Mesothelial cell of epicardium (in vitro differentiated cells): ENCODE measurements around the gene ZNF808. TPM values are rescaled to one million over a fixed set of nuclear protein-coding genes. Genes with fewer than 3 reads are reported as not detected.
"Not testable (repeated sequence)": the region's sequence is repeated elsewhere in the genome, so short reads cannot be mapped to it uniquely, and the experiment has no call there.

Experiments
- DNase-seq, 2 experiments: peaks; one replicate each; pipeline ENCODE4 v3.0.0; 2021; ENCODE audit warnings: low spot score in 2 of 2; ENCODE audit not compliant: unreplicated experiment in 2 of 2
- H3K27ac Mint-ChIP-seq: 2 replicates; pipeline ENCODE4 v1.8.0; 2021; ENCODE audit warnings: mixed read lengths
- H3K27me3 Mint-ChIP-seq: 2 replicates; pipeline ENCODE4 v1.8.0; 2021; ENCODE audit warnings: low read depth, mixed read lengths
- H3K36me3 Mint-ChIP-seq: 2 replicates; pipeline ENCODE4 v1.8.0; 2021; ENCODE audit warnings: mixed read lengths
- H3K4me1 Mint-ChIP-seq: 2 replicates; pipeline ENCODE4 v1.8.0; 2021; ENCODE audit warnings: mixed read lengths
- H3K4me3 Mint-ChIP-seq: 2 replicates; pipeline ENCODE4 v1.8.0; 2021; ENCODE audit warnings: mild to moderate bottlenecking, moderate library complexity, mixed read lengths
- H3K9me3 Mint-ChIP-seq: 2 replicates; pipeline ENCODE4 v1.8.0; 2021; ENCODE audit warnings: mixed read lengths
- total RNA-seq: library from RNA; stranded (reverse); gene quantifications from 3 replicates; pipeline ENCODE4 v1.2.1, GENCODE V29; 2021
- TF ChIP-seq, protein P1 (sequence below): fragments of 200-600 bp; sonication (generic); IDR thresholded peaks from one replicate; pipeline ENCODE4 v1.5.0; 2021; ENCODE audit warnings: antibody characterized with exemption; ENCODE audit not compliant: unreplicated experiment

ZNF808 gene
- total RNA-seq, 1 donor from 2014 or later = 37.5 TPM

DNA sequence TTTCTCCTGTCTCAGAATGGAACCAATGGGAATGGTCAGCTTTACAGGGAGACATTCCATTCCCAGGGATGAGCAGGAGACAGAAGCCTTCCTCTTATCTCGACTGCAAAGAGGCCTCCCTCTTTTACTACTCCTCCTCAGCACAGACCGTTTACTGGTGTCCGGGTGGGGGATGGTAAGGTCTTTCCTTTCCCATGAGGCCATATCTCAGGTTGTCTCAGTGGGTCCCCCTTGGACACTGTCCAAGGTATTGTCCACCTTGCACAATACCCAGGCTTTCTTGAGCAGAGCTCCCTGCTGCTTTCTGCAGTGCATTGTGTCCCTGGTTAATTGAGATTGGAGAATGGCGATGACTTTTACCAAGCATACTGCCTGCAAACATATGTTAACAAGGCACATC lies 7.5 kb upstream of the ZNF808 start:
- Mint-ChIP-seq H3K27me3 (no peaks in the 10 kb centered on the region), H3K4me1 (peaks cover 42% of the 10 kb centered on the region), H3K27ac (peak overlapping the region; percentile 88), H3K36me3 (no peaks in the 10 kb centered on the region), H3K9me3 (no peaks in the 10 kb centered on the region), H3K4me3 (no peak overlapping the region)
- no peak for DNase-seq
- TF ChIP-seq, protein P1, sequence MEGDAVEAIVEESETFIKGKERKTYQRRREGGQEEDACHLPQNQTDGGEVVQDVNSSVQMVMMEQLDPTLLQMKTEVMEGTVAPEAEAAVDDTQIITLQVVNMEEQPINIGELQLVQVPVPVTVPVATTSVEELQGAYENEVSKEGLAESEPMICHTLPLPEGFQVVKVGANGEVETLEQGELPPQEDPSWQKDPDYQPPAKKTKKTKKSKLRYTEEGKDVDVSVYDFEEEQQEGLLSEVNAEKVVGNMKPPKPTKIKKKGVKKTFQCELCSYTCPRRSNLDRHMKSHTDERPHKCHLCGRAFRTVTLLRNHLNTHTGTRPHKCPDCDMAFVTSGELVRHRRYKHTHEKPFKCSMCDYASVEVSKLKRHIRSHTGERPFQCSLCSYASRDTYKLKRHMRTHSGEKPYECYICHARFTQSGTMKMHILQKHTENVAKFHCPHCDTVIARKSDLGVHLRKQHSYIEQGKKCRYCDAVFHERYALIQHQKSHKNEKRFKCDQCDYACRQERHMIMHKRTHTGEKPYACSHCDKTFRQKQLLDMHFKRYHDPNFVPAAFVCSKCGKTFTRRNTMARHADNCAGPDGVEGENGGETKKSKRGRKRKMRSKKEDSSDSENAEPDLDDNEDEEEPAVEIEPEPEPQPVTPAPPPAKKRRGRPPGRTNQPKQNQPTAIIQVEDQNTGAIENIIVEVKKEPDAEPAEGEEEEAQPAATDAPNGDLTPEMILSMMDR = no peak

DNA sequence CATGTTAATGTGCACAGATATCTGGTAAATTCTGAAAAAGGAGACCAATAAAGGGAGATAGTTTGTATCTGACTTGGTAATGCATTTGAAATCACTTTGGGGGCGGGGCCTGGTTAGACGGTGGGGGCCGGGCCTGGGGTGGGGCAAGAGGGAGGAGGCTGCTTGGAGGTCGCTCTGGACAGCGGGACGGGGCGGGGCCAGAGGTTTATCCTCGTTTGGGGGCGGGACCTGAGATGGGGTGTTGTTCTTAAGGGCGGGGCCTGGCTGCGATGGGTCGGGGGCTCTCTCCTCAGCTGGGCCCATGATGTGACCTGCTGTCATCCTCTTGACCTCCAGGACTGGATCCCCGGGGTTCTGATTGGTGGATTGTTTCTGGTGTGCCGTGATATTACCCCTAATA lies 4.9 kb upstream of the ZNF808 start:
- no peak overlapping the region for H3K4me3 Mint-ChIP-seq
- no peaks in the 10 kb centered on the region for H3K36me3 Mint-ChIP-seq
- no peaks in the 10 kb centered on the region for H3K9me3 Mint-ChIP-seq
- no peak overlapping the region for H3K27ac Mint-ChIP-seq
- peaks cover 48% of the 10 kb centered on the region for H3K4me1 Mint-ChIP-seq
- no peaks in the 10 kb centered on the region for H3K27me3 Mint-ChIP-seq
- no peak for DNase-seq
- TF ChIP-seq, protein P1 = no peak

DNA sequence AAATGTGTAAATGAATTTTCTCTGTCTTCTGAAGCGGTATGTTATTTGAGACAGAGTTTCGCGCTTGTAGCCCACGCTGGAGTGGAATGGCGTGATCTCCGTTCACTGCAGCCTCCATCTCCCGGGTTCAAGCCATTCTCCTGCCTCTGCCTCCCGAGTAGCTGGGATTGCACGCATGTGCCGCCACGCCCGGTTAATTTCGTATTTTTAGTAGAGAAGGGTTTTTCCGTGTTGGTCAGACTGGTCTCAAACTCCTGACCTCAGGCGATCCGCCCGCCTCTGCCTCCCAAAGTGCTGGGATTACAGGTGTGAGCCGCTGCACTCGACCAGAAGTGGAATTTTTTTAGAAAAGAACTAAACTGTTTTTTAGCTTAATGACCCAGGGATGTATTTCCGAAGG lies 3.4 kb upstream of the ZNF808 start:
- Mint-ChIP-seq H3K27me3 (no peaks in the 10 kb centered on the region), H3K27ac (peak overlapping the region; percentile 56), H3K4me1 (peaks cover 49% of the 10 kb centered on the region), H3K36me3 (no peaks in the 10 kb centered on the region), H3K9me3 (no peaks in the 10 kb centered on the region), H3K4me3 (no peak overlapping the region)
- DNase-seq = no peak
- TF ChIP-seq, protein P1 = no peak

DNA sequence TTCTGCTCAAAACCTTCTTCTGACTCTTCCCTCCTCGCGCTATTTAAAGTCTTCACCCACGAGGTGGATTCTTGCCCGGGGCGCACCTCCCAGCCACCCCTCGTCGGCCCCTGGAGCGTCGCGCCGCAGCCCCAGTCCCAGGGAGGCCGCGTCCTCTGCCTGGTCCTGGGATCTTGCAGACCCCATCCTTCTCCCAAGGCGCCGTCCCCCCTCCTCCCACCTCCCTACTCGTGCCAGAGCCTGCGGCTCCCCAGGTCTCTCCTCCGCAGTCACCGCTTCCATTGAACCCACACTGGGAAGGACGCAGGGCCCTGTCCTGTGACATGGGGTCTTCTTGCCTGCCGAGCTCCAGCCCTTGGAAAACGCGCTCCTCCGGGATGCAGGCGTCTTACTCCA lies 486 bp downstream of the ZNF808 start:
- Mint-ChIP-seq H3K27me3 (no peaks in the 10 kb centered on the region), H3K4me1 (peaks cover 23% of the 10 kb centered on the region), H3K9me3 (no peaks in the 10 kb centered on the region), H3K27ac (peak overlapping the region; percentile 99), H3K36me3 (no peaks in the 10 kb centered on the region), H3K4me3 (peak overlapping the region; percentile 98)
- no peak for DNase-seq
- TF ChIP-seq, protein P1 = no peak

DNA sequence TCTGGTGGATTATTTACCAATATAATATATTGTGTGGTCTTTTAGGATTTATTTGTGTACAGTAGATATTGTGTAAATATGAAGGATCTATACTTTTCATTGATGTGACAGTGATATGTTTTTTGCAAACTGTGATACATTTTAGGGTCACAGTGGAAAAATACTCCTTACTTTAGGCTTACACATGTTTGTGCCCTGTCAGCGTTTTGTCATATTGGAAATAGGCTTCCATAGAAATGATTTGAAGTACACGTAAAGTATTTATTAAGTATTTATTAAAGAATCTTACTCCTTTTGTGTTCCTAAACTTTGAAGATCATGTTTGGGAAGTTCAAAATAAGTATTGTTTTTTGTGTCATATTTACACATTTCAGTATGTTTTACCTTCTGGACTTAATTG lies 5.0 kb downstream of the ZNF808 start:
- Mint-ChIP-seq H3K4me1 (peaks cover 36% of the 10 kb centered on the region), H3K36me3 (no peaks in the 10 kb centered on the region), H3K27ac (no peak overlapping the region), H3K9me3 (no peaks in the 10 kb centered on the region), H3K27me3 (no peaks in the 10 kb centered on the region), H3K4me3 (no peak overlapping the region)
- DNase-seq = no peak
- TF ChIP-seq, protein P1 = no peak

DNA sequence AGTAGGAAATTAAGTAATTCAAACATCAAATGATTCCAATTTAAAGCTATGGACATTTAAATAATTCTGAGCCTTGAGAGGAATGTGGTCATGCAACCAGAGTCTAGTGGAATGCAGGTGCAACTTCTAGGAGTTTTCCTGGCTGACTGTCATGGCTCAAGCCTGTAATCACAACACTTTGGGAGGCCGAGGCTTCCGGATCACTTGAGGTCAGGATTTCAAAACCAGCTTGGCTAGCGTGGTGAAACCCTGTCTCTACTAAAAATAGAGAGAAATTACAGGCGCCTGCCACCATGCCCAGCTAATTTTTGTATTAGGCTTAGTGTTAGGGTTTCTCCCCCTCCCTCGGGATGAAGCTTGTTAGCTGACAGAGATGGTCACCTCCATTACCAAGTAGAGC lies 6.4 kb downstream of the ZNF808 start:
- Mint-ChIP-seq H3K4me1 (peaks cover 28% of the 10 kb centered on the region), H3K27me3 (no peaks in the 10 kb centered on the region), H3K4me3 (peak overlapping the region; percentile 84), H3K36me3 (no peaks in the 10 kb centered on the region), H3K9me3 (no peaks in the 10 kb centered on the region), H3K27ac (peak overlapping the region; percentile 85)
- TF ChIP-seq, protein P1 = no peak
- DNase-seq = no peak

DNA sequence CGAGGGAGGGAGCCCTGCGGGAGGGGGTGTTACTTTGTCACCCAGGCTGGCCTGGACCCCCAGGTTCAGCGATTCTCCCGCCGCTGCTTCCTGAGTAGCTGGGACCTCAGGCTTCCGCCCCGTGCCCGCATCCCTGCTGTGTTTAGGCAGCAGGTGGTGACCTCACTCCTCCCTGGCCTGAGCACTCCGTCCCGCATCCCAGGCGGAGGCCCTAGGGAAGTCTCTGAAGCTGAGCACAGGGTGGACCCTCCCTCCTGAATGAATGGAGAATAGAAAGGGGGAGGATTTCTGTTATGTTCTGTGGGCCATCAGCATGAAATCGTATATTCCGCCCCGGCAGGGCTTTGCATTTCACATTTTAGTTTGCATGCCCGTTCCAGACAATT lies 7.9 kb downstream of the ZNF808 start:
- not testable (repeated sequence) for H3K36me3 Mint-ChIP-seq, H3K9me3 Mint-ChIP-seq, H3K27me3 Mint-ChIP-seq, DNase-seq
- peak overlapping the region; percentile 84 for H3K4me3 Mint-ChIP-seq
- H3K4me1 Mint-ChIP-seq = peaks cover 25% of the 10 kb centered on the region
- H3K27ac Mint-ChIP-seq = peak overlapping the region; percentile 34
